Mucosa of stomach (tissue), 1 donor: Measurements from ENCODE around the gene SLC4A7.
"Not testable (repeated sequence)": the region's sequence is repeated elsewhere in the genome, so short reads cannot be mapped to it uniquely, and the experiment has no call there.

Source experiments
- H3K27me3 ChIP-seq: one replicate; pipeline ENCODE4 v1.7.0; 2013; ENCODE audit warnings: mild to moderate bottlenecking, low read length; ENCODE audit not compliant: control insufficient read depth, insufficient read depth
- H3K36me3 ChIP-seq: one replicate; pipeline ENCODE4 v1.7.0; 2013; ENCODE audit warnings: low read length; ENCODE audit not compliant: control insufficient read depth, insufficient read depth
- H3K4me1 ChIP-seq: one replicate; pipeline ENCODE4 v1.7.0; 2013; ENCODE audit warnings: mild to moderate bottlenecking, low read length; ENCODE audit not compliant: control insufficient read depth, insufficient read depth
- H3K4me3 ChIP-seq: one replicate; pipeline ENCODE4 v1.7.0; 2013; ENCODE audit warnings: low read length
- H3K9ac ChIP-seq: one replicate; pipeline ENCODE4 v1.7.0; 2013; ENCODE audit warnings: mild to moderate bottlenecking, low read length, moderate library complexity
- H3K9me3 ChIP-seq: one replicate; pipeline ENCODE4 v1.7.0; 2013; ENCODE audit warnings: mild to moderate bottlenecking, low read length, moderate library complexity; ENCODE audit not compliant: control insufficient read depth
- donor health status: Pancreatic carcinoma.

The SLC4A7 gene

GRCh38 chr3:27423463-27423862 is 60.7 kb downstream of the SLC4A7 start:
- no peaks in the 10 kb centered on the region for H3K4me1 ChIP-seq
- H3K36me3 ChIP-seq: no peaks in the 10 kb centered on the region
- no peak overlapping the region for H3K4me3 ChIP-seq
- no peak overlapping the region for H3K9ac ChIP-seq
- no peaks in the 10 kb centered on the region for H3K9me3 ChIP-seq
- H3K27me3 ChIP-seq: no peaks in the 10 kb centered on the region

- Histone ChIP-seq H3K9ac (no peak overlapping the region), H3K4me3 (no peak overlapping the region), H3K4me1 (no peaks in the 10 kb centered on the region), H3K9me3 (no peaks in the 10 kb centered on the region), H3K36me3 (no peaks in the 10 kb centered on the region), H3K27me3 (no peaks in the 10 kb centered on the region)
These were observed 61.6 kb downstream of the SLC4A7 start for GRCh38 chr3:27422617-27423016.

GRCh38 chr3:27415202-27415601 is 69.0 kb downstream of the SLC4A7 start:
- no peak overlapping the region for H3K9ac ChIP-seq
- H3K4me3 ChIP-seq: no peak overlapping the region
- no peaks in the 10 kb centered on the region for H3K27me3 ChIP-seq
- H3K9me3 ChIP-seq: no peaks in the 10 kb centered on the region
- H3K4me1 ChIP-seq: no peaks in the 10 kb centered on the region
- H3K36me3 ChIP-seq: no peaks in the 10 kb centered on the region

DNA sequence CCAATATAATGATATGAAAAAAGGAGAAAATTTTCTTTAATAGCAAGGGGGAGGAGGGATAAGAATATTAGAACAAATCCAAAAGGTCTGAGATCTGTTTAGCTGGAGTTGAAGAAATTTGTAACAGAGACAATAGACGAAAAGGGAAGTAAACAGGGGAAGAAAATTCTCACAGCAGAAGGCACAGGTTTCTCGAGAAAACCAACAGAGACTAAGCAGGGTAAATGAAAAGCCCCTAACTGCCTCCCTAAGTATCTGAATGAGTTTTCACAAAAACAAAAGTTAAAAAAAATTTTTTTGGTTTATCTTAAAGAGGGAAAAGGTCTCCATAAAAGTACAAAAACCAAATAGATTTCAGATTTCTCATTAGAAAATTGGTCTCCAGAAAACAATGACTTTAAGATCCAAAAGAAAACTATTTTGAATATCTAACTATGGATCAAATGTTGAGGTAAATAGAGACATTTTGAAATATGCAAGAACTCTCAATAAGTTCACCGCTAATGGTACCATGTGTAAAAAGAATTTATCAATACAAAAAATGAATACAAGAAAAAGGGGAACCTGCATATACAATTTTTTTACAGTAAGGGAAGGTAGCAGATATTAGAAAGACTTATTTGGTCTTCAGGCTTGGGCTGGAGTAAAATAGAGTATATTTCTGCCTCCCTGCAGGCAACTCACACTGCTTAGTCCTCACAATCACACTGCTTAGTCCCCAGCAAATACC is 91.1 kb downstream of the SLC4A7 start:
- Histone ChIP-seq H3K27me3 (no peaks in the 10 kb centered on the region), H3K9ac (no peak overlapping the region), H3K9me3 (no peaks in the 10 kb centered on the region), H3K4me3 (no peak overlapping the region), H3K36me3 (no peaks in the 10 kb centered on the region), H3K4me1 (no peaks in the 10 kb centered on the region)

- not testable (repeated sequence) for H3K36me3 ChIP-seq, H3K27me3 ChIP-seq, H3K9ac ChIP-seq, H3K4me1 ChIP-seq, H3K4me3 ChIP-seq, H3K9me3 ChIP-seq
These were observed 91.8 kb downstream of the SLC4A7 start for GRCh38 chr3:27392414-27392813.

- no peak overlapping the region for H3K4me3 ChIP-seq
- no peaks in the 10 kb centered on the region for H3K36me3 ChIP-seq
- no peaks in the 10 kb centered on the region for H3K27me3 ChIP-seq
- H3K9me3 ChIP-seq: no peaks in the 10 kb centered on the region
- H3K4me1 ChIP-seq: no peaks in the 10 kb centered on the region
- no peak overlapping the region for H3K9ac ChIP-seq
These were observed 92.4 kb downstream of the SLC4A7 start for GRCh38 chr3:27391796-27392195.

DNA sequence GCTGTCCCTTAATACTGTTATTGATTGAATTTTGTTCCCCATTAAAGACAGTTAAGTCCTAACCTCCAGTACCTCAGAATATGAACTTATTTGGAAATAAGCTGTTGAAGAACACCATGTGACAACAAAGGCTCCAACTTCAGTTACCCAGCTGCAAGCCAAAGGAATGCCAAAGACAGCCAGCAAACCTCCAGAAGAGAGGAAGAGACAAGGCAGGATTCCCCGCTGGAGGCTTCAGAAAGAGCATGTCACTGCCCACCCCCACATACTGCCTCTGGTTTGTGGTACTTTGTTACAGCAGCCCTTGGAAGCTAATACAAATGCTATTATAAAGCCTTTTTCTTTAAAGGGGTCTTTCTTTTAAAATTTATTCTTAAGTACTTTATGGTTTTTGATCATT is 96.6 kb downstream of the SLC4A7 start:
- Histone ChIP-seq H3K27me3 (no peaks in the 10 kb centered on the region), H3K9ac (no peak overlapping the region), H3K4me3 (no peak overlapping the region), H3K4me1 (no peaks in the 10 kb centered on the region), H3K36me3 (no peaks in the 10 kb centered on the region), H3K9me3 (no peaks in the 10 kb centered on the region)

- no peaks in the 10 kb centered on the region for H3K27me3 ChIP-seq
- H3K4me1 ChIP-seq: no peaks in the 10 kb centered on the region
- H3K36me3 ChIP-seq: no peaks in the 10 kb centered on the region
- H3K9me3 ChIP-seq: no peaks in the 10 kb centered on the region
- H3K9ac ChIP-seq: no peak overlapping the region
- H3K4me3 ChIP-seq: no peak overlapping the region
These were observed 98.7 kb downstream of the SLC4A7 start for GRCh38 chr3:27385504-27385903.

- Histone ChIP-seq H3K9me3 (no peaks in the 10 kb centered on the region), H3K9ac (no peak overlapping the region), H3K4me3 (no peak overlapping the region), H3K27me3 (no peaks in the 10 kb centered on the region), H3K36me3 (no peaks in the 10 kb centered on the region), H3K4me1 (no peaks in the 10 kb centered on the region)
These were observed 100.0 kb downstream of the SLC4A7 start for GRCh38 chr3:27384191-27384590.

- Histone ChIP-seq H3K9ac (no peak overlapping the region), H3K36me3 (no peaks in the 10 kb centered on the region), H3K4me1 (no peaks in the 10 kb centered on the region), H3K9me3 (no peaks in the 10 kb centered on the region), H3K27me3 (no peaks in the 10 kb centered on the region), H3K4me3 (no peak overlapping the region)
These were observed 103.5 kb downstream of the SLC4A7 start for GRCh38 chr3:27380433-27381357.

DNA sequence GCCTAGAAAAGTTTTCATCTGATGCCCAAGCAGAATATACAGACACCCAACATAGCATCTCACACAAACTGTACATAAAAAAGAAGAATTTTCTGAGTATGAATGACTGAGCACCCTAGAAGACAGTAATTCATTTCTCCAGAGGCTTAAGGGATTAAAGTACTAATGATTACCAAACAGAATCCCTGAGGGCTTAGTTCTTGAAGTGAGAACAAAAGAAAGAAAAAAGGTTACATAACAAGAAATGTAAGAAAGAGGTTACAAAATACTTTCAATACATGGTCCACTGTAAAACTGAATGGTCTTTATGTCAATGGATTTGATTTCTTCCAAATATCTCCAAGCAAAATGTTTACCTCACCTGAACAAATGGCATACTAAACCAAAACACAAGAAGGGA is 105.9 kb downstream of the SLC4A7 start:
- no peak overlapping the region for H3K9ac ChIP-seq
- no peaks in the 10 kb centered on the region for H3K27me3 ChIP-seq
- no peaks in the 10 kb centered on the region for H3K4me1 ChIP-seq
- H3K4me3 ChIP-seq: no peak overlapping the region
- H3K9me3 ChIP-seq: no peaks in the 10 kb centered on the region
- H3K36me3 ChIP-seq: no peaks in the 10 kb centered on the region

DNA sequence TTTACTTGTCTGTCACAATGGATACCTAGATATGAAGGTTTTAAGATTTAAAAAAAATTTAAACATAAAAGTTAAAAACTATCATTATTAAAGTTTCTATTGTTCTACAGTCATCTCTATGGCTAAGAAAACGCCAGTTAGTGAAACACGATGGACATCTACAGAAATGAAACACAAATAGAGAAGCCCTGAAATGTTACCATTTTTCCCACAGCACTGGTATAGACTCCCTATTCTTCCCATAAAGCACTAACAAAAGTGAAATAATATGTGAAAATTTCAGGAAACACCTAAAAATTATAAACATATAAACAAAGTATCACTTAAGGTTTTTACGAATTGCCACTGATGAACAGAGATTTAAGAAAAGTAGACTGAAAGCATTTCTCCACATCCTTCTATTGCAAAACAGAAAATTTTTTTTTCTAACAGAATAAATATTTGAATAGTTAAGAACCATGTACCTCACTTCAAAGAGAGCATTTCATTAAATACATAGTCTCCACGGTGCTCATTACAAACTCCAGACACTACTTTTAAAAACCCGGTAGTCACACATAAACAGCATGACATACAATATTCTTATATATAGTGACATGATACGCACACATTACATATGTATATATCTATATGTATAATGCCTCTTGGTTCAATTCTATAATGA is 107.9 kb downstream of the SLC4A7 start:
- Histone ChIP-seq H3K4me3 (no peak overlapping the region), H3K27me3 (no peaks in the 10 kb centered on the region), H3K9me3 (no peaks in the 10 kb centered on the region), H3K4me1 (no peaks in the 10 kb centered on the region), H3K36me3 (no peaks in the 10 kb centered on the region), H3K9ac (no peak overlapping the region)
